A549 treated with CpdA at 1 μM for 4 hours (cell line): ENCODE measurements around the gene HSFX2. TPM values are rescaled to one million over a fixed set of nuclear protein-coding genes. Genes with fewer than 3 reads are reported as not detected.

Experiments
- total RNA-seq: library from RNA; stranded (reverse); fragments of 200-300 nt; extraction: Qiagen RNA extraction; gene quantifications from 5 replicates; pipeline ENCODE4 v1.2.3, GENCODE V29; 2022; ENCODE audit warnings: low read depth

Gene HSFX2, protein sequence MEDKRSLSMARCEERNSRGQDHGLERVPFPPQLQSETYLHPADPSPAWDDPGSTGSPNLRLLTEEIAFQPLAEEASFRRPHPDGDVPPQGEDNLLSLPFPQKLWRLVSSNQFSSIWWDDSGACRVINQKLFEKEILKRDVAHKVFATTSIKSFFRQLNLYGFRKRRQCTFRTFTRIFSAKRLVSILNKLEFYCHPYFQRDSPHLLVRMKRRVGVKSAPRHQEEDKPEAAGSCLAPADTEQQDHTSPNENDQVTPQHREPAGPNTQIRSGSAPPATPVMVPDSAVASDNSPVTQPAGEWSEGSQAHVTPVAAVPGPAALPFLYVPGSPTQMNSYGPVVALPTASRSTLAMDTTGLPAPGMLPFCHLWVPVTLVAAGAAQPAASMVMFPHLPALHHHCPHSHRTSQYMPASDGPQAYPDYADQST
- total RNA-seq = 0.08 TPM in 1 of 5 replicates, not detected in the others

DNA sequence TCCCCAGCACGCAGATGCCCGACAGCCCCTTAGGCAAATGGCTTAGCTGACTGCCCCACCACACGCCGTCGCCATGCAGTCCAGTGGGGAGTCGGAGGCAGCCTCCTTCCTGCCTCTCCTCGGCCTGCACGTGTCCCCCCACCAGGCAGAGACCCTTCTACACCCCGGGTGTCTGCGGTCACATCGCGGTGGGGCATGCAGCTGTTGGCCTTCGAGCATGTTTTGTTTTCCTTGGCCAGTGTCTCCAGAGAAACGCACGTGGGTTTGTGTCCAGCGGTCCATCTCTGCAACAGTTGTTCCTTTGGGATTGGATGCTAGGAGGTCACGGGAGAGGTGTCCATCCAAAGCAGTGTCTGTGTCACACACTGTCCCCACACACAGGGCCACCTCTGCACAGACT is at the start of gene HSFX2:
Gene HSFX2, minus strand, starts transcription at position 101 of the 400 bp plus-strand sequence. CDS start 614 bp downstream, outside the sequence.

DNA sequence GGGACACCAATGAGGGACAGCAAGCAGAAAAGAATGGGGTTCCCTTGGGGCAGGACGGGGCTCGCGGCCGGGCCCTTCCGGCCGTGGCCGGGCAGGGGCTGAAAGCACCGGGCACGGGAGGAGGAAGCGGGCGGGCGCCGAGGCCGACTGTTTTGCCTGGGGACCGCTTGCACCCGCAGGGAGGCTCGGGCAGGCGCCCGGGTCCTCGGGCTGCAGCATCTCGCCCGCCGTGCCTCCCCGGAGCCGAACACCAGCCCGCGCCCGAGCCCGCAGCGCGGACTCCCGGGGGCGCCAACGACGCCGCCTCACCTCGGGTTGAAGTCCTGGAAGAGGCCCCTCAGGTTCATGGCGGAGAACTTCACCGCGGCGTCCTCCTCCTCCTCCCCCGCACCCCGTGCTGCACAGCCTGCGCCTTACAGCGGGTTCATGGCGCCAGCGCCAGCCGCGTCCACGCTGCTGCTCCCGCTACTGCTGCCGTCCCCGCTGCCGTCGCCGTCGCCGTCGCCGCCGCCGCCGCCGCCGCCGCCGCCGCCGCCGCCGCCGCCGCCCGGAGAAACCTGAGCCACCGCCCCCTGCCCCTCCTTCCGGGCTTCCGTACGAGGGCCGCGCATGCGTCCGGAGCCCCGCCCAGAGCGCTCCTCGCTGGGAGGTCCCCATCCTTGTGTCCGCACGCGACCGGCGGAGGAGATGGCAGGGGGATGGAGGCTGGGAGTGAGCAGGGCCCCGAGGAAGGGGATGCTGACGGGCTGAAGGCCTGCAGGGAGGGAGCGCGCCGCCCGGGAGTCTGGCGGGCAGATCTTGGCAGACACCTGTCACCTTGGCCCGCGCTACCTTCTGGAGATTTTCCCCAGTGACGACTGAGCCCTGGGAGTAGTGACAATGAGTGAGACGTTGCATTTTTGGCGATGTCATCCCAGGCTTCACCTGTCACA is 36.4 kb upstream of the HSFX2 start, which contains the start of gene TMEM185A:
Gene TMEM185A, minus strand, starts transcription at position 559 of the 932 bp plus-strand sequence. Its CDS starts 212 bp downstream, at position 347.

DNA sequence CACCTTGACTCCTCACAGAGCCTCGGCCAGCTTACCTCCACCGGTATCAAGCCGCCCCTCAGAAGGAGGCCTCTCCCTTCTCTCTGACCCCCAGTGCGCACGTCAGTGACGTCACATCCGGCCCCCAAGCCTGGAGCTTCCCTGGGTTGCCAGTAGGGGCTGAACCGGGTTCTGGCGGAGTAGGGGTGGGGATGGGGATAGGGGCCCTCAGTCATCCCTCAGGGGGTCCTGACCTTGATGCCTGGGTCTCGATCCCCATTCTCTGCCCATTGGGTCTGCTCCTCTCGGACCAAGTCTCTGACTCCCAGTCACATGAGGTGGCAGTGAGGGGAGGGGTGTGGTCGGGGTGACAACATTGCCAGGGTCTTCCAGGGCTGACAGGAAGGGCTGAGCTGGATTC is 7.8 kb downstream of the HSFX2 start, which contains the start of gene MAGEA9B:
Gene MAGEA9B, minus strand, starts transcription at position 101 of the 400 bp plus-strand sequence. CDS start 4,280 bp downstream, outside the sequence.

DNA sequence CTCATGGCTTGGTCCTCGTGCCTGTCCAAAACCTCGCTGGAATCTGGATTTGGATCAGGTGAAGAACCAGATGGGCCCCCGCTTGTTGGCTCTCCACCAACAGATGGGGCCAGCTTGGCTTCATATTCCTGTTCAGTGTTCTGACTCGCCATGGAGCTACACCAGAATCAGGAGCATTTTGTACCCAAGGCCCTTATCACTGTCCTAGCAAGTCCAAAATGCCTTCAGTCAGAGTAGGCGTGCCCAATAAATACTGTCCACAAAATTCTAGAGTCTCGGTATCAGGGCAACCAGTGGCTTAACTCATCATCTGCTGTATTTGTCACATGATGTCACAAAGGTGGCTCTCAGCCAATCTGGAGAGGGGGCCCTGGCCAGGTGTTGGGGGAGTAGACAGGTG is 45.4 kb downstream of the HSFX2 start, which contains the start of gene HSFX3:
Gene HSFX3, minus strand, starts transcription at position 224 of the 400 bp plus-strand sequence. Its CDS starts 72 bp downstream, at position 152.

Other genes starting within 250 kb of the HSFX2 start
- 99.6 to 116 TPM (median 110 TPM) in 5 replicates for gene IDS, start 90.0 kb downstream of the HSFX2 start, total RNA-seq
- 20.0 to 23.6 TPM (median 21.7 TPM) in 5 replicates for gene EOLA1, start 54.3 kb downstream of the HSFX2 start, total RNA-seq
- not detected in 5 replicates for gene HSFX3, start 45.4 kb downstream of the HSFX2 start, total RNA-seq
- gene MAGEA9B, start 7.9 kb downstream of the HSFX2 start, total RNA-seq = not detected in 5 replicates
- 24.1 to 29.9 TPM (median 27.9 TPM) in 5 replicates for gene TMEM185A, start 36.5 kb upstream of the HSFX2 start, total RNA-seq
- gene MAGEA11, start 116.7 kb upstream of the HSFX2 start, total RNA-seq = 0.02 TPM in 1 of 5 replicates, not detected in the others
- 0.26 to 0.50 TPM (median 0.43 TPM) in 5 replicates for gene HSFX1, start 178.8 kb upstream of the HSFX2 start, total RNA-seq
- not detected in 5 replicates for gene MAGEA9, start 186.6 kb upstream of the HSFX2 start, total RNA-seq